ENCODE data around the gene KIF3C.
"Not testable (repeated sequence)": the region's sequence is repeated elsewhere in the genome, so short reads cannot be mapped to it uniquely, and the experiment has no call there.

Gene KIF3C

DNA sequence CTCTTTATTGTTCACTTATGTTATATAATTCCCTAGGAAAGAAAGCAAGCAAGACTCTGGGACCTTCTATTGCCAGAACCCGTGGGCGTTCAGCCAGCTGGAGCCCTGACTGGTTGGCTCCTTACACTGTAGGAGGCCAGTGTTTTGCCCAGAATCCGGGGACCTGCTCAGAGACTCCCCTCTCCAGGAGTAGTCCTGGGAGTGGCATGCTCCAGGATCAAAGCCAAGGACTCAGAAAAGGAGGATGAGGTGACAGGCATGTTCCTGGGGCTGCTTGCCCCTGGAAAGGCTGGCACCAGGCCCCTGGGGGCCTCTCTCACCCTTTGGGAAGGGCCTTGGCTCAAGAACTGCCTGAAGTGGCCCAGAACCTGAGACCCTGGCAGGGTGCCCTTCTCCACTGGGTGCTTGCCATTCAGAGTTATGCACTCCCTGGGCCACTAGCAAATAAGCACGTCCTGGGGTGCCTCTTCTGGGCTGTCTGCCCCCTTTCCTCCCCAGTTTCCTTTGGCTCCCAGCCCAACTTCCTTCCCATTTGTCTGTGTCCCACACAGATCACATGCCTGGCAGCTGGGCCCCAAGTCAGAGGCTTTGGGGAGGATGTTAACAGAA, 19.6 kb upstream of the KIF3C start:
- H3K27me3 ChIP-seq (replicated peaks; ENCODE audit: control insufficient read depth, insufficient read depth, low read length): no peaks in the 10 kb centered on the region
- DNase-seq (ENCODE audit: extremely low read depth, insufficient read length): no peak
- H3K4me3 ChIP-seq (replicated peaks; ENCODE audit: low read depth, low read length): no peak overlapping the region
- no peak for TF ChIP-seq CTCF (IDR thresholded peaks at IDR 0.05; ENCODE audit: insufficient read depth, low read length, poor library complexity, severe bottlenecking)
- H3K36me3 ChIP-seq (ENCODE audit: control insufficient read depth, insufficient read depth, low read length): no peaks in the 10 kb centered on the region

GRCh38 chr2:26000561-26001082, 18.3 kb upstream of the KIF3C start:
- TF ChIP-seq CTCF (IDR thresholded peaks at IDR 0.05; ENCODE audit: insufficient read depth, low read length, poor library complexity, severe bottlenecking): no peak
- H3K36me3 ChIP-seq (ENCODE audit: control insufficient read depth, insufficient read depth, low read length): no peaks in the 10 kb centered on the region
- H3K4me3 ChIP-seq (replicated peaks; ENCODE audit: low read depth, low read length): no peak overlapping the region
- DNase-seq (ENCODE audit: extremely low read depth, insufficient read length): no peak
- no peaks in the 10 kb centered on the region for H3K27me3 ChIP-seq (replicated peaks; ENCODE audit: control insufficient read depth, insufficient read depth, low read length)

GRCh38 chr2:25999406-25999805, 17.1 kb upstream of the KIF3C start:
- H3K27me3 ChIP-seq (replicated peaks; ENCODE audit: control insufficient read depth, insufficient read depth, low read length); H3K36me3 ChIP-seq (ENCODE audit: control insufficient read depth, insufficient read depth, low read length); DNase-seq (ENCODE audit: extremely low read depth, insufficient read length); H3K4me3 ChIP-seq (replicated peaks; ENCODE audit: low read depth, low read length): not testable (repeated sequence)

GRCh38 chr2:25998816-25999383, 16.6 kb upstream of the KIF3C start:
- H3K4me3 ChIP-seq (replicated peaks; ENCODE audit: low read depth, low read length); H3K27me3 ChIP-seq (replicated peaks; ENCODE audit: control insufficient read depth, insufficient read depth, low read length); DNase-seq (ENCODE audit: extremely low read depth, insufficient read length); H3K36me3 ChIP-seq (ENCODE audit: control insufficient read depth, insufficient read depth, low read length): not testable (repeated sequence)

- no peak for TF ChIP-seq CTCF (IDR thresholded peaks at IDR 0.05; ENCODE audit: insufficient read depth, low read length, poor library complexity, severe bottlenecking)
These were observed 14.5 kb upstream of the KIF3C start for GRCh38 chr2:25996844-25997243.

DNA sequence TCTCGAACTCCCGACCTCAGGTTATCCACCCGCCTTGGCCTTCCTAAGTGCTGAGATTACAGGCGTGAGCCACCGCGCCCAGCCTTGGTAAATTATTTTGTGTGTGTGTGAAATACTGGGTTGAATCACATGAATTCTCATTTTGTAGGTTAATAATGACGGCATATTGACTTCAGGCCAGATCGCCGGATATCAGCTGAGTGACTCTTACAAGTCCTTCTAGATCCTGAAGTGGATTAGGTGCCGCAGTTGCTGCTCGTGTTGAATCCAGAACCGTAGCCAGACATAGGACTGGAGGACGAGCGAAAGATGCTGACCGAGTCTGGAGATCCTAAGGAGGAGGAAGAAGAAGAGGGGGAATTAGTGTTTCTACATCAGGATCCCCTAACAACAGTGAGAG, 12.2 kb upstream of the KIF3C start:
- no peak for TF ChIP-seq CTCF (IDR thresholded peaks at IDR 0.05; ENCODE audit: insufficient read depth, low read length, poor library complexity, severe bottlenecking)
- Histone ChIP-seq H3K36me3 (ENCODE audit: control insufficient read depth, insufficient read depth, low read length) (no peaks in the 10 kb centered on the region), H3K4me3 (replicated peaks; ENCODE audit: low read depth, low read length) (no peak overlapping the region)

More at GRCh38 chr2:25996844-25997243, 14.5 kb upstream of the KIF3C start:
- Histone ChIP-seq H3K4me3 (replicated peaks; ENCODE audit: low read depth, low read length) (no peak overlapping the region), H3K27me3 (replicated peaks; ENCODE audit: control insufficient read depth, insufficient read depth, low read length) (no peaks in the 10 kb centered on the region), H3K36me3 (ENCODE audit: control insufficient read depth, insufficient read depth, low read length) (no peaks in the 10 kb centered on the region)
- no peak for DNase-seq (ENCODE audit: extremely low read depth, insufficient read length)

More for the DNA sequence above, 12.2 kb upstream of the KIF3C start:
- H3K27me3 ChIP-seq (replicated peaks; ENCODE audit: control insufficient read depth, insufficient read depth, low read length): no peaks in the 10 kb centered on the region
- DNase-seq (ENCODE audit: extremely low read depth, insufficient read length): no peak

Measured in GM06990 (cell line).